Nephron progenitor cell (in vitro differentiated cells): Measurements from ENCODE around the gene METTL25B.

Source experiments
- DNase-seq: peaks from one replicate; pipeline ENCODE4 v3.0.0; 2021
- H3K27ac Mint-ChIP-seq: 2 replicates; pipeline ENCODE4 v1.8.0; 2021; ENCODE audit warnings: mild to moderate bottlenecking, moderate library complexity, mixed read lengths
- H3K27me3 Mint-ChIP-seq: 2 replicates; pipeline ENCODE4 v1.8.0; 2021; ENCODE audit warnings: mild to moderate bottlenecking, low read depth, mixed read lengths; ENCODE audit not compliant: poor library complexity
- H3K36me3 Mint-ChIP-seq: 2 replicates; pipeline ENCODE4 v1.8.0; 2021; ENCODE audit warnings: low read depth, mixed read lengths
- H3K4me1 Mint-ChIP-seq: 2 replicates; pipeline ENCODE4 v1.8.0; 2021; ENCODE audit warnings: mixed read lengths
- H3K4me3 Mint-ChIP-seq: 2 replicates; pipeline ENCODE4 v1.8.0; 2021; ENCODE audit warnings: mild to moderate bottlenecking, moderate library complexity, mixed read lengths
- H3K9me3 Mint-ChIP-seq: 2 replicates; pipeline ENCODE4 v1.8.0; 2021; ENCODE audit warnings: mild to moderate bottlenecking, moderate library complexity, mixed read lengths
- TF ChIP-seq, protein P1 (sequence below): fragments of 200-600 bp; sonication (generic); IDR thresholded peaks from 2 replicates; pipeline ENCODE4 v1.5.0; 2021; ENCODE audit warnings: antibody characterized with exemption

Gene METTL25B

DNA sequence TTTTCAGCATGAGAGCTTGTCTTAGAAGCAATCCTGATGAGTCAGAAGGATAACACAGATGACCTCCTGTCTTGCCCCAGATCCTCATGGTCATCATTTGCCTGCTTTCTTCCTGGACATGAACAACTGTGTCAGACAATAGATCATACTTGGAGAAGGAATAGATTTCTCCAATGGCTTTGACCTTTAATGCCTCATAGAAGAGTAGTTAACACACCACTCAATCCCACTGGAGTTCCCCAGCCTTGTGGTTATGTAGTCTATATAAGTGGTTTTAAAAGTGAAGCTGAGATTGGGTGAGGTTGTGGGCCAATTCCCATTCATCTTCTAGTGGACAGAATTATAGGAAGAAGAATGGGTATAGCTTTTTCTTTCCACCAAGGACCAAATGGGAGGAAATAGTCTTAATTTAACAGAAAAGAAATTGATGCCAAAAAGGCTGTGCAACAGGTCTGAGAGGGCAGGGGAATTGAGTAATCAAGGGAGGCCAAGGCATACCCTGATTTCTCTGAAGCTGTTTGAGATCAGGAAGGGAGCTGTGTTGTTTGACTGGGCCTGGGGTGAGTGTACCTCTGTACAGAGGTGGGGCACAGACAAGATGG, 53.4 kb downstream of the METTL25B start:
- Mint-ChIP-seq H3K27me3 (no peaks in the 10 kb centered on the region), H3K9me3 (no peaks in the 10 kb centered on the region), H3K4me1 (peaks cover 7% of the 10 kb centered on the region), H3K36me3 (peaks cover 43% of the 10 kb centered on the region), H3K27ac (no peak overlapping the region), H3K4me3 (no peak overlapping the region)
- TF ChIP-seq, protein P1, sequence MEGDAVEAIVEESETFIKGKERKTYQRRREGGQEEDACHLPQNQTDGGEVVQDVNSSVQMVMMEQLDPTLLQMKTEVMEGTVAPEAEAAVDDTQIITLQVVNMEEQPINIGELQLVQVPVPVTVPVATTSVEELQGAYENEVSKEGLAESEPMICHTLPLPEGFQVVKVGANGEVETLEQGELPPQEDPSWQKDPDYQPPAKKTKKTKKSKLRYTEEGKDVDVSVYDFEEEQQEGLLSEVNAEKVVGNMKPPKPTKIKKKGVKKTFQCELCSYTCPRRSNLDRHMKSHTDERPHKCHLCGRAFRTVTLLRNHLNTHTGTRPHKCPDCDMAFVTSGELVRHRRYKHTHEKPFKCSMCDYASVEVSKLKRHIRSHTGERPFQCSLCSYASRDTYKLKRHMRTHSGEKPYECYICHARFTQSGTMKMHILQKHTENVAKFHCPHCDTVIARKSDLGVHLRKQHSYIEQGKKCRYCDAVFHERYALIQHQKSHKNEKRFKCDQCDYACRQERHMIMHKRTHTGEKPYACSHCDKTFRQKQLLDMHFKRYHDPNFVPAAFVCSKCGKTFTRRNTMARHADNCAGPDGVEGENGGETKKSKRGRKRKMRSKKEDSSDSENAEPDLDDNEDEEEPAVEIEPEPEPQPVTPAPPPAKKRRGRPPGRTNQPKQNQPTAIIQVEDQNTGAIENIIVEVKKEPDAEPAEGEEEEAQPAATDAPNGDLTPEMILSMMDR: no peak
- DNase-seq: no peak

DNA sequence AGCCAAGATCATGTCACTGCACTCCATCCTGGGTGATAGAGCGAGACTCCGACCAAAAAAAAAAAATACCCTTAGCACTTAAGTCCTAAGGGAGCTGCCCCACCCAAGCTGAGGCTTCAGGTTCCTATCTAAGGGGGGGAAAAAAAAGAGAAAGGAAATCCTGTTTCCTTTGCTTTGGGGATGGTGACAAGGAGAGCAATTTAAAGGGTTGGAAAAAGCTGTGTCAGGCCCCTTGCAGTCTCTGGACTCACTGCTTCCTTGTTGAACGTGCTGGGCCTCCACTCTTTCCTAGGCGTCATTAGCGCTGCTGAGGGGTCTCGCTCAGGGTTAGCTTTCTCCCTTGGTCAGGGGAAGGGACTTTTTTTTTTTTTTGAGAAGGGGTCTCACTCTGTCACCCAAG, 57.2 kb downstream of the METTL25B start:
- Mint-ChIP-seq H3K4me3 (no peak overlapping the region), H3K36me3 (peaks cover 67% of the 10 kb centered on the region), H3K4me1 (peaks cover 5% of the 10 kb centered on the region), H3K27ac (peak overlapping the region; percentile 92), H3K27me3 (no peaks in the 10 kb centered on the region), H3K9me3 (no peaks in the 10 kb centered on the region)
- TF ChIP-seq, protein P1: no peak
- no peak for DNase-seq
